Spleen (tissue), 7 donors: ENCODE measurements around the gene FBN3.

Source experiments
- POLR2A ChIP-seq, 3 donors: fragments of 450-650 bp; IDR thresholded peaks; one replicate each; pipeline ENCODE4 v1.5.1; 2017; ENCODE audit warnings: antibody characterized with exemption in 3 of 3, mild to moderate bottlenecking in 1 of 3
- POLR2AphosphoS5 ChIP-seq, 3 donors: sonication (generic); formaldehyde crosslinking; IDR thresholded peaks; one replicate each; pipeline ENCODE4 v1.5.1; 2017; ENCODE audit warnings: antibody characterized with exemption in 3 of 3
- TF ChIP-seq, protein P1 (sequence below), 11 experiments: fragments of 200-600 bp in 7 of 11; fragments of 450-650 bp in 4 of 11; sonication (generic) in 4 of 11; IDR thresholded peaks in 8 of 11; conservative IDR thresholded peaks in 3 of 11; 1 replicate in 7 of 11; 2 replicates in 4 of 11; pipeline versions ENCODE4 v1.4.0 to v1.8.0; 2016 to 2021; ENCODE audit warnings: antibody characterized with exemption in 11 of 11, inconsistent platforms in 4 of 11, mild to moderate bottlenecking in 1 of 11
- donor health status: DM: no; HTN: no; CAD: no; lungs with moderate emphysema.
- donor health status: DM: no; HTN: no; CAD: no.
- donor health status: DM: no; HTN: no; CAD: no.

- TF ChIP-seq POLR2A (IDR thresholded peaks at IDR 0.05) (no peak), POLR2AphosphoS5 (IDR thresholded peaks at IDR 0.05) (no peak)
- TF ChIP-seq, protein P1, sequence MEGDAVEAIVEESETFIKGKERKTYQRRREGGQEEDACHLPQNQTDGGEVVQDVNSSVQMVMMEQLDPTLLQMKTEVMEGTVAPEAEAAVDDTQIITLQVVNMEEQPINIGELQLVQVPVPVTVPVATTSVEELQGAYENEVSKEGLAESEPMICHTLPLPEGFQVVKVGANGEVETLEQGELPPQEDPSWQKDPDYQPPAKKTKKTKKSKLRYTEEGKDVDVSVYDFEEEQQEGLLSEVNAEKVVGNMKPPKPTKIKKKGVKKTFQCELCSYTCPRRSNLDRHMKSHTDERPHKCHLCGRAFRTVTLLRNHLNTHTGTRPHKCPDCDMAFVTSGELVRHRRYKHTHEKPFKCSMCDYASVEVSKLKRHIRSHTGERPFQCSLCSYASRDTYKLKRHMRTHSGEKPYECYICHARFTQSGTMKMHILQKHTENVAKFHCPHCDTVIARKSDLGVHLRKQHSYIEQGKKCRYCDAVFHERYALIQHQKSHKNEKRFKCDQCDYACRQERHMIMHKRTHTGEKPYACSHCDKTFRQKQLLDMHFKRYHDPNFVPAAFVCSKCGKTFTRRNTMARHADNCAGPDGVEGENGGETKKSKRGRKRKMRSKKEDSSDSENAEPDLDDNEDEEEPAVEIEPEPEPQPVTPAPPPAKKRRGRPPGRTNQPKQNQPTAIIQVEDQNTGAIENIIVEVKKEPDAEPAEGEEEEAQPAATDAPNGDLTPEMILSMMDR (IDR thresholded peaks at IDR 0.05 in 8 of 11, conservative IDR thresholded peaks at IDR 0.05 in 3 of 11): no peak
Measured at GRCh38 chr19:8075158-8076074, 74.0 kb downstream of the FBN3 start.
